Measurements from ENCODE around the gene MATN4. TPM values are rescaled to one million over a fixed set of nuclear protein-coding genes. Genes with fewer than 3 reads are reported as not detected.

MATN4 gene
- total and polyA plus RNA-seq, 2 of the 13 experiments (the other 11 are each of a cell fraction or from before 2014, with no cell fraction given), result not detected

GRCh38 chr20:45347936-45348778 is 40.1 kb upstream of the MATN4 start, which contains the start of gene SDC4 (continued):
- TF ChIP-seq DMTF1 (CRISPR knock-in tag; IDR thresholded peaks at IDR 0.05), result no peak
- TF ChIP-seq STAT5B (CRISPR knock-in tag; IDR thresholded peaks at IDR 0.05), result no peak
- no peak; the same call in 1 of the 2 replicates for TF ChIP-seq ZNF101 (CRISPR knock-in tag; IDR thresholded peaks at IDR 0.05; ENCODE audit: borderline replicate concordance, low read depth)
- TF ChIP-seq ZNF703 (CRISPR knock-in tag; IDR thresholded peaks at IDR 0.05; ENCODE audit: borderline replicate concordance), result 0 out of 2 replicates have a peak, but pooled peaks have one; percentile 44
- no peak for TF ChIP-seq AKAP8 (CRISPR knock-in tag; IDR thresholded peaks at IDR 0.05)
- TF ChIP-seq ZNF609 (CRISPR knock-in tag; IDR thresholded peaks at IDR 0.05; ENCODE audit: borderline replicate concordance), result peak; percentile 65; the same call in 1 of the 2 replicates
- no peak for TF ChIP-seq CERS6 (CRISPR knock-in tag; IDR thresholded peaks at IDR 0.05)
- peak; percentile 79 for TF ChIP-seq DRAP1 (CRISPR knock-in tag; IDR thresholded peaks at IDR 0.05)
- TF ChIP-seq SNAPC2 (CRISPR knock-in tag; IDR thresholded peaks at IDR 0.05), result 0 out of 2 replicates have a peak, but pooled peaks have one; percentile 54
- TF ChIP-seq SETDB1 (CRISPR knock-in tag; IDR thresholded peaks at IDR 0.05; ENCODE audit: borderline replicate concordance), result no peak
